AG10803 (cell line): Measurements from ENCODE around the gene CGB1.
"Not testable (repeated sequence)": the region's sequence is repeated elsewhere in the genome, so short reads cannot be mapped to it uniquely, and the experiment has no call there.

Experiments
- DNase-seq: peaks from one replicate; pipeline ENCODE4 v3.0.0; 2010; ENCODE audit warnings: low read depth
- H3K4me3 ChIP-seq: 2 replicates; pipeline ENCODE4 v1.5.1; 2011; ENCODE audit warnings: mild to moderate bottlenecking, low read length, control low read depth
- CTCF ChIP-seq: conservative IDR thresholded peaks from 2 replicates; pipeline ENCODE4 v1.5.1; 2011; ENCODE audit warnings: mild to moderate bottlenecking, low read length, control low read depth, inconsistent platforms

CGB1 gene

GRCh38 chr19:49080392-49080791, 43.7 kb upstream of the CGB1 start:
- DNase-seq, result no peak

GRCh38 chr19:49074869-49075268, 38.2 kb upstream of the CGB1 start:
- not testable (repeated sequence) for H3K4me3 ChIP-seq
- peak; percentile 67 for DNase-seq
- peak; percentile 60 for TF ChIP-seq CTCF

More at GRCh38 chr19:49080392-49080791, 43.7 kb upstream of the CGB1 start:
- H3K4me3 ChIP-seq, result no peak overlapping the region
- TF ChIP-seq CTCF, result no peak

- no peak for DNase-seq
- peak; percentile 42 for TF ChIP-seq CTCF
Observed at GRCh38 chr19:49073514-49074378, 37.1 kb upstream of the CGB1 start.

GRCh38 chr19:49071860-49072547, 35.3 kb upstream of the CGB1 start:
- TF ChIP-seq CTCF, result no peak
- no peak overlapping the region for H3K4me3 ChIP-seq
- no peak for DNase-seq

More at GRCh38 chr19:49073514-49074378, 37.1 kb upstream of the CGB1 start:
- H3K4me3 ChIP-seq, result no peak overlapping the region

GRCh38 chr19:49070416-49070815, 33.7 kb upstream of the CGB1 start:
- no peak overlapping the region for H3K4me3 ChIP-seq
- no peak for TF ChIP-seq CTCF
- DNase-seq, result no peak

GRCh38 chr19:49069026-49069425, 32.3 kb upstream of the CGB1 start:
- DNase-seq, result no peak
- no peak overlapping the region for H3K4me3 ChIP-seq
- TF ChIP-seq CTCF, result no peak
